GM23338 (cell line): ENCODE results near the gene TGDS. TPM values are rescaled to one million over a fixed set of nuclear protein-coding genes. Genes with fewer than 3 reads are reported as not detected.
A peak's percentile ranks its signal among the peaks of the same experiment; 100 is the strongest.

Experiments
- ATAC-seq: fragments of 200-7000 bp; cut with Tn5 transposase; 3 replicates; pipeline ENCODE4 v1.9.1; 2020
- DNase-seq: peaks from one replicate; pipeline ENCODE4 v3.0.0-alpha.2; 2015; ENCODE audit warnings: low spot score
- H2AFZ ChIP-seq: fragments of 200-600 bp; sonication (generic); 2 replicates; pipeline ENCODE4 v1.8.0; 2016; ENCODE audit warnings: antibody characterized with exemption, mild to moderate bottlenecking, moderate library complexity
- H3F3A ChIP-seq: fragments of 200-600 bp; sonication (generic); replicated peaks from 2 replicates; pipeline ENCODE4 v1.8.0; 2017; ENCODE audit warnings: antibody characterized with exemption, mixed run types, low read depth
- H3K27ac ChIP-seq: fragments of 200-600 bp; sonication (generic); 2 replicates; pipeline ENCODE4 v1.6.1; 2016; ENCODE audit warnings: low read depth
- H3K27me3 ChIP-seq: fragments of 200-600 bp; sonication (generic); 2 replicates; pipeline ENCODE4 v1.8.0; 2016; ENCODE audit warnings: mild to moderate bottlenecking, mixed run types, moderate library complexity; ENCODE audit not compliant: insufficient read depth
- H3K36me3 ChIP-seq: fragments of 200-600 bp; sonication (generic); 2 replicates; pipeline ENCODE4 v1.8.0; 2016; ENCODE audit warnings: mild to moderate bottlenecking; ENCODE audit not compliant: insufficient read depth
- H3K4me1 ChIP-seq: fragments of 200-600 bp; sonication (generic); 2 replicates; pipeline ENCODE4 v1.8.0; 2016; ENCODE audit warnings: mild to moderate bottlenecking, moderate library complexity; ENCODE audit not compliant: insufficient read depth
- H3K4me2 ChIP-seq: fragments of 200-600 bp; sonication (generic); 2 replicates; pipeline ENCODE4 v1.7.1; 2017; ENCODE audit warnings: mixed run types
- H3K4me3 ChIP-seq: fragments of 200-600 bp; sonication (generic); 2 replicates; pipeline ENCODE4 v1.6.1; 2016; ENCODE audit warnings: mixed run types
- H3K79me2 ChIP-seq: fragments of 200-600 bp; sonication (generic); replicated peaks from 2 replicates; pipeline ENCODE4 v1.8.0; 2017; ENCODE audit warnings: mild to moderate bottlenecking; ENCODE audit not compliant: insufficient read depth
- H3K9me2 ChIP-seq: fragments of 200-600 bp; sonication (generic); 2 replicates; pipeline ENCODE4 v1.8.0; 2017; ENCODE audit not compliant: insufficient read depth
- H4K20me1 ChIP-seq: fragments of 200-600 bp; sonication (generic); replicated peaks from 2 replicates; pipeline ENCODE4 v1.8.0; 2017; ENCODE audit warnings: mild to moderate bottlenecking; ENCODE audit not compliant: insufficient read depth
- H3K27ac Mint-ChIP-seq: 2 replicates; pipeline ENCODE4 v1.8.0; 2020; ENCODE audit warnings: inconsistent platforms, mild to moderate bottlenecking, moderate library complexity, mixed read lengths
- H3K27me3 Mint-ChIP-seq: 3 replicates; pipeline ENCODE4 v1.8.0; 2022; ENCODE audit warnings: low read depth, mild to moderate bottlenecking, moderate library complexity, mixed read lengths, inconsistent platforms; ENCODE audit not compliant: insufficient read depth, poor library complexity
- H3K36me3 Mint-ChIP-seq: 3 replicates; pipeline ENCODE4 v1.8.0; 2021; ENCODE audit warnings: low read depth, mild to moderate bottlenecking, inconsistent platforms, moderate library complexity, mixed read lengths
- H3K4me1 Mint-ChIP-seq: 3 replicates; pipeline ENCODE4 v1.8.0; 2020; ENCODE audit warnings: mild to moderate bottlenecking, inconsistent platforms, mixed read lengths
- H3K4me3 Mint-ChIP-seq: 3 replicates; pipeline ENCODE4 v1.8.0; 2021; ENCODE audit warnings: moderate library complexity, mild to moderate bottlenecking, inconsistent platforms, mixed read lengths
- H3K9me3 Mint-ChIP-seq: 3 replicates; pipeline ENCODE4 v1.8.0; 2020; ENCODE audit warnings: moderate library complexity, mild to moderate bottlenecking, inconsistent platforms, mixed read lengths
- CREB1 ChIP-seq: fragments of 250-450 bp; sonication (Bioruptor Pico); IDR thresholded peaks from 2 replicates; pipeline ENCODE4 v1.5.0; 2020; ENCODE audit warnings: low read depth, mild to moderate bottlenecking, moderate library complexity
- EZH2phosphoT487 ChIP-seq: fragments of 200-600 bp; sonication (generic); IDR thresholded peaks from one replicate; pipeline ENCODE4 v1.8.1; 2018; ENCODE audit warnings: antibody characterized with exemption; ENCODE audit not compliant: unreplicated experiment
- NANOG ChIP-seq: IDR thresholded peaks from 2 replicates; pipeline ENCODE4 v1.6.1; 2016; ENCODE audit warnings: antibody characterized with exemption, borderline replicate concordance
- POLR2AphosphoS5 ChIP-seq: IDR thresholded peaks from 2 replicates; pipeline ENCODE4 v1.6.1; 2016; ENCODE audit warnings: antibody characterized with exemption, low read depth
- ZNF114 ChIP-seq: fragments of 250-450 bp; sonication (Bioruptor Pico); IDR thresholded peaks from 2 replicates; pipeline ENCODE4 v1.5.0; 2020; ENCODE audit warnings: mild to moderate bottlenecking, moderate library complexity
- polyA plus RNA-seq: library from polyadenylated mRNA; unstranded; fragments of >200 nt; fragmentation: Nextera tagmentation; extraction: Ambion mirVana; gene quantifications from 2 replicates; pipeline ENCODE4 v1.2.1, GENCODE V29; 2016
- total RNA-seq: library from RNA; depleted of rRNA; stranded (reverse); fragments of >200 nt; shearing (Covaris generic); gene quantifications from 2 replicates; pipeline ENCODE4 v1.2.3, GENCODE V29; 2014
- TF ChIP-seq, protein P1 (sequence below): IDR thresholded peaks from one replicate; pipeline ENCODE4 v1.6.1; 2018; ENCODE audit warnings: antibody characterized with exemption; ENCODE audit not compliant: unreplicated experiment
- TF ChIP-seq, protein P2 (sequence below): IDR thresholded peaks from 2 replicates; pipeline ENCODE4 v1.6.1; 2016; ENCODE audit warnings: antibody characterized with exemption
- TF ChIP-seq, protein P3 (sequence below): fragments of 250-450 bp; sonication (Bioruptor Pico); IDR thresholded peaks from 2 replicates; pipeline ENCODE4 v1.5.0; 2020; ENCODE audit warnings: mild to moderate bottlenecking, moderate library complexity

Gene TGDS
- total and polyA plus RNA-seq, 2 experiments from 2014 or later = 18.4 to 19.6 TPM

DNA sequence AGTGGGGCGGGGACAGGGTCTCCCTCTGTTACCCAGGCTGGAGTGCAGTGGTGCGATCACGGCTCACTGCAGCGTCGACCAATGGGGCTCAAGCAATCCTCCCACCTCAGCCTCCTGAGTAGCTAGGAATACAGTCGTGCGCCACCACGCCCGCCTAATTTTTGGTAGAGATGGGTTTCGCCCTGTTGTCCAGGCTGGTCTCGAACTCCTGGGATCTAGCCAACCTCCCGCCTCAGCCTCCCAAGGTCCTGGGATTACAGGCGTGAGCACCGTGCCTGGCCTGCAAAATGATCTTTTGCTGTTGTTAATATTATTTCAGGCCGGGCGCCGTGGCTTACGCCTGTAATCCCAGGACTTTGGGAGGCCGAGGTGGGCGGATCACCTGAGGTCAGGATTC, 621 bp upstream of the TGDS start:
- Mint-ChIP-seq H3K36me3 (peaks cover 24% of the 10 kb centered on the region), H3K4me1 (peaks cover 15% of the 10 kb centered on the region), H3K4me3 (peak overlapping the region; percentile 96), H3K27ac (no peak overlapping the region), H3K27me3 (peaks cover 19% of the 10 kb centered on the region), H3K9me3 (peaks cover 18% of the 10 kb centered on the region)
- DNase-seq = no peak
- H3K27ac ChIP-seq = no peak overlapping the region
- peak; percentile 49 for ATAC-seq
- H2AFZ ChIP-seq = no peak overlapping the region
- H3K9me2 ChIP-seq = no peaks in the 10 kb centered on the region
- H3K36me3 ChIP-seq = peaks cover 12% of the 10 kb centered on the region; the same call in 1 of the 2 replicates
- H3K4me2 ChIP-seq = peak overlapping the region; percentile 94
- no peaks in the 10 kb centered on the region for H4K20me1 ChIP-seq
- H3K27me3 ChIP-seq = peaks cover 13% of the 10 kb centered on the region
- peak overlapping the region; percentile 94 for H3K4me3 ChIP-seq
- H3F3A ChIP-seq = no peaks in the 10 kb centered on the region
- peaks cover 34% of the 10 kb centered on the region for H3K79me2 ChIP-seq
- H3K4me1 ChIP-seq = peaks cover 10% of the 10 kb centered on the region
- TF ChIP-seq CREB1 (CRISPR knock-in tag) (no peak), POLR2AphosphoS5 (no peak), NANOG (no peak), ZNF114 (CRISPR knock-in tag) (no peak), EZH2phosphoT487 (no peak)
- TF ChIP-seq, protein P1, sequence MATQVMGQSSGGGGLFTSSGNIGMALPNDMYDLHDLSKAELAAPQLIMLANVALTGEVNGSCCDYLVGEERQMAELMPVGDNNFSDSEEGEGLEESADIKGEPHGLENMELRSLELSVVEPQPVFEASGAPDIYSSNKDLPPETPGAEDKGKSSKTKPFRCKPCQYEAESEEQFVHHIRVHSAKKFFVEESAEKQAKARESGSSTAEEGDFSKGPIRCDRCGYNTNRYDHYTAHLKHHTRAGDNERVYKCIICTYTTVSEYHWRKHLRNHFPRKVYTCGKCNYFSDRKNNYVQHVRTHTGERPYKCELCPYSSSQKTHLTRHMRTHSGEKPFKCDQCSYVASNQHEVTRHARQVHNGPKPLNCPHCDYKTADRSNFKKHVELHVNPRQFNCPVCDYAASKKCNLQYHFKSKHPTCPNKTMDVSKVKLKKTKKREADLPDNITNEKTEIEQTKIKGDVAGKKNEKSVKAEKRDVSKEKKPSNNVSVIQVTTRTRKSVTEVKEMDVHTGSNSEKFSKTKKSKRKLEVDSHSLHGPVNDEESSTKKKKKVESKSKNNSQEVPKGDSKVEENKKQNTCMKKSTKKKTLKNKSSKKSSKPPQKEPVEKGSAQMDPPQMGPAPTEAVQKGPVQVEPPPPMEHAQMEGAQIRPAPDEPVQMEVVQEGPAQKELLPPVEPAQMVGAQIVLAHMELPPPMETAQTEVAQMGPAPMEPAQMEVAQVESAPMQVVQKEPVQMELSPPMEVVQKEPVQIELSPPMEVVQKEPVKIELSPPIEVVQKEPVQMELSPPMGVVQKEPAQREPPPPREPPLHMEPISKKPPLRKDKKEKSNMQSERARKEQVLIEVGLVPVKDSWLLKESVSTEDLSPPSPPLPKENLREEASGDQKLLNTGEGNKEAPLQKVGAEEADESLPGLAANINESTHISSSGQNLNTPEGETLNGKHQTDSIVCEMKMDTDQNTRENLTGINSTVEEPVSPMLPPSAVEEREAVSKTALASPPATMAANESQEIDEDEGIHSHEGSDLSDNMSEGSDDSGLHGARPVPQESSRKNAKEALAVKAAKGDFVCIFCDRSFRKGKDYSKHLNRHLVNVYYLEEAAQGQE = no peak
- TF ChIP-seq, protein P2, sequence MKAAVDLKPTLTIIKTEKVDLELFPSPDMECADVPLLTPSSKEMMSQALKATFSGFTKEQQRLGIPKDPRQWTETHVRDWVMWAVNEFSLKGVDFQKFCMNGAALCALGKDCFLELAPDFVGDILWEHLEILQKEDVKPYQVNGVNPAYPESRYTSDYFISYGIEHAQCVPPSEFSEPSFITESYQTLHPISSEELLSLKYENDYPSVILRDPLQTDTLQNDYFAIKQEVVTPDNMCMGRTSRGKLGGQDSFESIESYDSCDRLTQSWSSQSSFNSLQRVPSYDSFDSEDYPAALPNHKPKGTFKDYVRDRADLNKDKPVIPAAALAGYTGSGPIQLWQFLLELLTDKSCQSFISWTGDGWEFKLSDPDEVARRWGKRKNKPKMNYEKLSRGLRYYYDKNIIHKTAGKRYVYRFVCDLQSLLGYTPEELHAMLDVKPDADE = no peak
- TF ChIP-seq, protein P3, sequence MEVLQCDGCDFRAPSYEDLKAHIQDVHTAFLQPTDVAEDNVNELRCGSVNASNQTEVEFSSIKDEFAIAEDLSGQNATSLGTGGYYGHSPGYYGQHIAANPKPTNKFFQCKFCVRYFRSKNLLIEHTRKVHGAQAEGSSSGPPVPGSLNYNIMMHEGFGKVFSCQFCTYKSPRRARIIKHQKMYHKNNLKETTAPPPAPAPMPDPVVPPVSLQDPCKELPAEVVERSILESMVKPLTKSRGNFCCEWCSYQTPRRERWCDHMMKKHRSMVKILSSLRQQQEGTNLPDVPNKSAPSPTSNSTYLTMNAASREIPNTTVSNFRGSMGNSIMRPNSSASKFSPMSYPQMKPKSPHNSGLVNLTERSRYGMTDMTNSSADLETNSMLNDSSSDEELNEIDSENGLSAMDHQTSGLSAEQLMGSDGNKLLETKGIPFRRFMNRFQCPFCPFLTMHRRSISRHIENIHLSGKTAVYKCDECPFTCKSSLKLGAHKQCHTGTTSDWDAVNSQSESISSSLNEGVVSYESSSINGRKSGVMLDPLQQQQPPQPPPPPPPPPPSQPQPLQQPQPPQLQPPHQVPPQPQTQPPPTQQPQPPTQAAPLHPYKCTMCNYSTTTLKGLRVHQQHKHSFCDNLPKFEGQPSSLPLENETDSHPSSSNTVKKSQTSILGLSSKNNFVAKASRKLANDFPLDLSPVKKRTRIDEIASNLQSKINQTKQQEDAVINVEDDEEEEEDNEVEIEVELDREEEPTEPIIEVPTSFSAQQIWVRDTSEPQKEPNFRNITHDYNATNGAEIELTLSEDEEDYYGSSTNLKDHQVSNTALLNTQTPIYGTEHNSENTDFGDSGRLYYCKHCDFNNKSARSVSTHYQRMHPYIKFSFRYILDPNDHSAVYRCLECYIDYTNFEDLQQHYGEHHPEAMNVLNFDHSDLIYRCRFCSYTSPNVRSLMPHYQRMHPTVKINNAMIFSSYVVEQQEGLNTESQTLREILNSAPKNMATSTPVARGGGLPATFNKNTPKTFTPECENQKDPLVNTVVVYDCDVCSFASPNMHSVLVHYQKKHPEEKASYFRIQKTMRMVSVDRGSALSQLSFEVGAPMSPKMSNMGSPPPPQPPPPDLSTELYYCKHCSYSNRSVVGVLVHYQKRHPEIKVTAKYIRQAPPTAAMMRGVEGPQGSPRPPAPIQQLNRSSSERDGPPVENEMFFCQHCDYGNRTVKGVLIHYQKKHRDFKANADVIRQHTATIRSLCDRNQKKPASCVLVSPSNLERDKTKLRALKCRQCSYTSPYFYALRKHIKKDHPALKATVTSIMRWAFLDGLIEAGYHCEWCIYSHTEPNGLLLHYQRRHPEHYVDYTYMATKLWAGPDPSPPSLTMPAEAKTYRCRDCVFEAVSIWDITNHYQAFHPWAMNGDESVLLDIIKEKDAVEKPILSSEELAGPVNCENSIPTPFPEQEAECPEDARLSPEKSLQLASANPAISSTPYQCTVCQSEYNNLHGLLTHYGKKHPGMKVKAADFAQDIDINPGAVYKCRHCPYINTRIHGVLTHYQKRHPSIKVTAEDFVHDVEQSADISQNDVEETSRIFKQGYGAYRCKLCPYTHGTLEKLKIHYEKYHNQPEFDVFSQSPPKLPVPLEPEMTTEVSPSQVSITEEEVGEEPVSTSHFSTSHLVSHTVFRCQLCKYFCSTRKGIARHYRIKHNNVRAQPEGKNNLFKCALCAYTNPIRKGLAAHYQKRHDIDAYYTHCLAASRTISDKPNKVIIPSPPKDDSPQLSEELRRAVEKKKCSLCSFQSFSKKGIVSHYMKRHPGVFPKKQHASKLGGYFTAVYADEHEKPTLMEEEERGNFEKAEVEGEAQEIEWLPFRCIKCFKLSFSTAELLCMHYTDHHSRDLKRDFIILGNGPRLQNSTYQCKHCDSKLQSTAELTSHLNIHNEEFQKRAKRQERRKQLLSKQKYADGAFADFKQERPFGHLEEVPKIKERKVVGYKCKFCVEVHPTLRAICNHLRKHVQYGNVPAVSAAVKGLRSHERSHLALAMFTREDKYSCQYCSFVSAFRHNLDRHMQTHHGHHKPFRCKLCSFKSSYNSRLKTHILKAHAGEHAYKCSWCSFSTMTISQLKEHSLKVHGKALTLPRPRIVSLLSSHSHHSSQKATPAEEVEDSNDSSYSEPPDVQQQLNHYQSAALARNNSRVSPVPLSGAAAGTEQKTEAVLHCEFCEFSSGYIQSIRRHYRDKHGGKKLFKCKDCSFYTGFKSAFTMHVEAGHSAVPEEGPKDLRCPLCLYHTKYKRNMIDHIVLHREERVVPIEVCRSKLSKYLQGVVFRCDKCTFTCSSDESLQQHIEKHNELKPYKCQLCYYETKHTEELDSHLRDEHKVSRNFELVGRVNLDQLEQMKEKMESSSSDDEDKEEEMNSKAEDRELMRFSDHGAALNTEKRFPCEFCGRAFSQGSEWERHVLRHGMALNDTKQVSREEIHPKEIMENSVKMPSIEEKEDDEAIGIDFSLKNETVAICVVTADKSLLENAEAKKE (CRISPR knock-in tag) = no peak
